Right lobe of liver (tissue), 6 donors: ENCODE results near the gene SYTL1. TPM values are rescaled to one million over a fixed set of nuclear protein-coding genes. Genes with fewer than 3 reads are reported as not detected.
"Not testable (repeated sequence)": the region's sequence is repeated elsewhere in the genome, so short reads cannot be mapped to it uniquely, and the experiment has no call there.

ENCODE experiments used
- ATAC-seq, 4 donors: fragments of 200-7000 bp; cut with Tn5 transposase; one replicate each; pipeline ENCODE4 v1.9.1; 2020; ENCODE audit warnings: mild to moderate bottlenecking in 4 of 4, moderate library complexity in 4 of 4
- DNase-seq, 3 donors: peaks; one replicate each; pipeline ENCODE4 v3.0.0-alpha.2; 2020
- H3K27ac ChIP-seq, 3 donors: fragments of 200-600 bp; one replicate each; pipeline ENCODE4 v1.8.0; 2022
- H3K27me3 ChIP-seq, 2 donors: fragments of 200-600 bp; one replicate each; pipeline ENCODE4 v1.8.0; 2022
- H3K36me3 ChIP-seq, 4 donors: fragments of 200-600 bp; sonication (generic) in 1 of 4; one replicate each; pipeline versions ENCODE4 v1.5.1 to v1.8.0; 2017 to 2022; ENCODE audit warnings: control low read depth in 1 of 4
- H3K4me1 ChIP-seq, 4 donors: fragments of 200-600 bp; sonication (generic) in 1 of 4; one replicate each; pipeline versions ENCODE4 v1.5.1 to v1.8.0; 2017 to 2022; ENCODE audit warnings: control low read depth in 1 of 4
- H3K4me3 ChIP-seq, 3 donors: fragments of 200-600 bp; one replicate each; pipeline ENCODE4 v1.8.0; 2022
- H3K9me3 ChIP-seq, 4 donors: fragments of 200-600 bp; sonication (generic) in 1 of 4; one replicate each; pipeline versions ENCODE4 v1.5.1 to v1.8.0; 2017 to 2022; ENCODE audit warnings: control low read depth in 1 of 4
- CTCF ChIP-seq, 4 donors: fragments of 200-600 bp in 3 of 4; fragments of 450-650 bp in 1 of 4; IDR thresholded peaks; one replicate each; pipeline versions ENCODE4 v1.5.1 to v1.8.0; 2016 to 2022; ENCODE audit warnings: antibody characterized with exemption in 4 of 4, mild to moderate bottlenecking in 2 of 4
- POLR2A ChIP-seq: fragments of 450-650 bp; IDR thresholded peaks from one replicate; pipeline ENCODE4 v1.6.1; 2017; ENCODE audit warnings: antibody characterized with exemption, mild to moderate bottlenecking
- WGBS: methylation state at CpG from one replicate; pipeline ENCODE4 v1.1.6; 2018; ENCODE audit warnings: low coverage, low lambda C conversion rate; ENCODE audit not compliant: insufficient coverage; ENCODE audit errors: missing lambda C conversion rate; 5-methylcytosine and 5-hydroxymethylcytosine counted together
- intact Hi-C, 2 donors: fragments of 100-400 bp; cut with DNase I; formaldehyde crosslinking; loops; one replicate each; pipeline versions ENCODE4 v1.11.2 to v1.14.1; 2022
- total RNA-seq, 6 experiments: library from RNA; depleted of rRNA in 2 of 6; stranded (reverse); fragments of >200 nt in 2 of 6; fragmentation: NEBNext Ultra II Directional in 3 of 6; extraction: Animal tissue kit (Norgen Biotek cat#: 25700) in 3 of 6; gene quantifications; one replicate each; pipeline versions ENCODE4 v1.1.0 to v1.2.4, GENCODE V29; 2016 to 2023
- donor health status: DM: no; HTN: yes; CAD: no.
- donor health status: DM: no; HTN: no; CAD: no.
- donor health status: DM: no; HTN: no; CAD: no.
- donor health status: DM: no; HTN: yes; CAD: no.
- donor health status: DM: no; HTN: yes; CAD: no.

The SYTL1 gene
- total RNA-seq, 6 experiments from 2014 or later, result 0.37 to 1.7 (median 0.80) TPM

GRCh38 chr1:27381969-27382762 lies 40.3 kb downstream of the SYTL1 start:
- ATAC-seq (no peak), DNase-seq (no peak)
- Histone ChIP-seq H3K4me1 (no peaks in the 10 kb centered on the region), H3K27ac (no peak overlapping the region), H3K9me3 (no peaks in the 10 kb centered on the region), H3K36me3 (no peaks in the 10 kb centered on the region), H3K27me3 (no peaks in the 10 kb centered on the region), H3K4me3 (no peak overlapping the region)
- TF ChIP-seq POLR2A, result no peak
- no peak for TF ChIP-seq CTCF (IDR thresholded peaks at IDR 0.05)
- WGBS, result 70% methylated on average over 7 of the region's 18 CpGs
- intact Hi-C loops, result no loop called here

- peak in 1 of 3 donors; percentile 74 for DNase-seq
- Histone ChIP-seq H3K4me1 (no peaks in the 10 kb centered on the region), H3K4me3 (no peak within 1 kb of the TSS), H3K27me3 (no peaks in the 10 kb centered on the region), H3K9me3 (no peaks in the 10 kb centered on the region), H3K36me3 (no peaks in the 10 kb centered on the region), H3K27ac (no peak within 1 kb of the TSS)
- TF ChIP-seq POLR2A (no peak), CTCF (IDR thresholded peaks at IDR 0.05) (no peak)
- intact Hi-C loops, result no loop called here
- WGBS, result 14% methylated on average over 4 of the region's 43 CpGs
- ATAC-seq, result peak; percentile 67 to 84 (median 68)
These were observed 41.3 kb downstream of the SYTL1 start, which contains the start of gene CD164L2 for GRCh38 chr1:27383039-27383605. TSS of gene CD164L2 (minus strand) at chr1:27383333. CDS start at chr1:27383239, 94 bp downstream.

GRCh38 chr1:27383661-27384060 lies 41.8 kb downstream of the SYTL1 start:
- ATAC-seq, result no peak
- Histone ChIP-seq H3K27me3 (no peaks in the 10 kb centered on the region), H3K27ac (no peak overlapping the region), H3K9me3 (no peaks in the 10 kb centered on the region), H3K36me3 (no peaks in the 10 kb centered on the region), H3K4me3 (no peak overlapping the region), H3K4me1 (no peaks in the 10 kb centered on the region)
- TF ChIP-seq POLR2A (no peak), CTCF (IDR thresholded peaks at IDR 0.05) (no peak)
- no peak for DNase-seq
- WGBS, result no CpG with 5 or more reads among the region's 13 CpGs
- intact Hi-C loops, result no loop called here

- DNase-seq, H3K4me1 ChIP-seq, intact Hi-C loops, H3K27ac ChIP-seq, H3K9me3 ChIP-seq, ATAC-seq, H3K27me3 ChIP-seq, H3K4me3 ChIP-seq, H3K36me3 ChIP-seq: not testable (repeated sequence)
- WGBS, result 81% methylated on average over 3 of the region's 3 CpGs
These were observed 43.0 kb downstream of the SYTL1 start for GRCh38 chr1:27384797-27385196.

- Histone ChIP-seq H3K36me3 (no peaks in the 10 kb centered on the region), H3K4me3 (no peak overlapping the region), H3K9me3 (no peaks in the 10 kb centered on the region), H3K27ac (no peak overlapping the region), H3K27me3 (no peaks in the 10 kb centered on the region), H3K4me1 (peaks cover 0 to 6% (median 0%) of the 10 kb centered on the region in 4 donors)
- DNase-seq (peak in 2 of 3 donors; percentile 72 to 78), ATAC-seq (peak; percentile 65 to 77 (median 70))
- TF ChIP-seq CTCF (IDR thresholded peaks at IDR 0.05) (peak; percentile 70 to 85 (median 76)), POLR2A (no peak)
- intact Hi-C loops, result no loop called here
- 39% methylated on average over 4 of the region's 5 CpGs for WGBS
These were observed 46.6 kb downstream of the SYTL1 start for GRCh38 chr1:27388337-27389005.
